ENCODE results near the gene LMNTD2. TPM values are rescaled to one million over a fixed set of nuclear protein-coding genes. Genes with fewer than 3 reads are reported as not detected.

LMNTD2 gene
- polyA plus RNA-seq, 2 of the 4 experiments (the other 2 are of a cell fraction), result 2.2 to 3.5 TPM

- TF ChIP-seq CTCF (IDR thresholded peaks at IDR 0.05), result no peak
- no peak for TF ChIP-seq EHMT2 (IDR thresholded peaks at IDR 0.05; ENCODE audit: low read depth)
- no peak for TF ChIP-seq HDAC2 (IDR thresholded peaks at IDR 0.05)
Measured at GRCh38 chr11:597166-597725, 36.7 kb upstream of the LMNTD2 start (continued).

- TF ChIP-seq PBX3 (IDR thresholded peaks at IDR 0.05) (no peak), RNF2 (IDR thresholded peaks at IDR 0.05; ENCODE audit: borderline replicate concordance, low read depth) (no peak), ZC3H11A (IDR thresholded peaks at IDR 0.05) (no peak), CHD4 (IDR thresholded peaks at IDR 0.05; ENCODE audit: borderline replicate concordance) (no peak), NFE2L2 (conservative IDR thresholded peaks at IDR 0.05; ENCODE audit: low read length) (no peak), GATA3 (IDR thresholded peaks at IDR 0.05; ENCODE audit: borderline replicate concordance) (no peak), EP300 (IDR thresholded peaks at IDR 0.05) (no peak), ATOH8 (CRISPR knock-in tag; IDR thresholded peaks at IDR 0.05; ENCODE audit: low read depth) (no peak), POLR2A (IDR thresholded peaks at IDR 0.05; ENCODE audit: low read length) (no peak), NPAS2 (CRISPR knock-in tag; IDR thresholded peaks at IDR 0.05; ENCODE audit: borderline replicate concordance) (no peak), REST (IDR thresholded peaks at IDR 0.05) (no peak), HEYL (CRISPR knock-in tag; IDR thresholded peaks at IDR 0.05) (no peak), CBX2 (IDR thresholded peaks at IDR 0.05; ENCODE audit: borderline replicate concordance, low read depth) (no peak), ZNF302 (CRISPR knock-in tag; IDR thresholded peaks at IDR 0.05) (no peak), SREBF2 (IDR thresholded peaks at IDR 0.05) (no peak)
- POLR2A ChIA-PET, result no interaction called here
- CTCF ChIA-PET, result interaction anchor here (1.0 to 2.3 kb wide), 3 partner anchors 9 to 78 kb away, joined by 3 to 5 read pairs (median 3); no protein-coding TSS in a partner anchor
Measured at GRCh38 chr11:596374-596773, 35.8 kb upstream of the LMNTD2 start.

More at GRCh38 chr11:596374-596773, 35.8 kb upstream of the LMNTD2 start:
- DNase-seq (ENCODE audit: low read depth in 1 of 2, low spot score in 1 of 2) (no peak), FAIRE-seq (no peak), ATAC-seq (no peak)
- H3K4me1 ChIP-seq, result peaks cover 7% of the 10 kb centered on the region; the same call in 2 of the 3 replicates
- H3K4me3 ChIP-seq, result no peak overlapping the region
- H3K27ac ChIP-seq, result no peak overlapping the region
- WGBS (ENCODE audit: missing lambda C conversion rate), result 86% methylated on average over 10 of the region's 10 CpGs
- no peaks in the 10 kb centered on the region for H3K9me3 ChIP-seq
- no peak overlapping the region for H3K4me2 ChIP-seq
